Psoas muscle (tissue), 8 donors: ENCODE data around the gene FBXW8. TPM values are rescaled to one million over a fixed set of nuclear protein-coding genes. Genes with fewer than 3 reads are reported as not detected.
"Not testable (repeated sequence)": the region's sequence is repeated elsewhere in the genome, so short reads cannot be mapped to it uniquely, and the experiment has no call there.

ENCODE experiments used
- ATAC-seq, 4 donors: fragments of 200-7000 bp; cut with Tn5 transposase; one replicate each; pipeline ENCODE4 v1.9.1; 2020; ENCODE audit warnings: moderate library complexity in 3 of 4, mild to moderate bottlenecking in 2 of 4
- DNase-seq, 2 donors: peaks; one replicate each; pipeline ENCODE4 v3.0.0-alpha.2; 2020
- H3K27ac ChIP-seq: fragments of 200-600 bp; one replicate; pipeline ENCODE4 v1.8.0; 2022
- H3K27me3 ChIP-seq, 3 donors: fragments of 200-600 bp in 1 of 3; one replicate each; pipeline versions ENCODE4 v1.6.1 to v1.8.0; 2013 to 2022; ENCODE audit warnings: low read length in 2 of 3, mild to moderate bottlenecking in 2 of 3, moderate library complexity in 1 of 3; ENCODE audit not compliant: insufficient read depth in 3 of 3
- H3K36me3 ChIP-seq, 2 donors: fragments of 200-600 bp in 1 of 2; one replicate each; pipeline versions ENCODE4 v1.6.1 to v1.8.0; 2013 to 2022; ENCODE audit warnings: low read depth in 1 of 2, mild to moderate bottlenecking in 1 of 2, moderate library complexity in 1 of 2; ENCODE audit not compliant: insufficient read depth in 1 of 2
- H3K4me1 ChIP-seq: fragments of 200-600 bp; one replicate; pipeline ENCODE4 v1.8.0; 2022
- H3K4me3 ChIP-seq: fragments of 200-600 bp; one replicate; pipeline ENCODE4 v1.8.0; 2022; ENCODE audit warnings: mild to moderate bottlenecking
- H3K9me3 ChIP-seq: fragments of 200-600 bp; one replicate; pipeline ENCODE4 v1.8.0; 2022
- WGBS, 3 donors: extraction: QIAGEN DNeasy Blood & Tissue Kit; methylation state at CpG; one replicate each; pipeline versions ENCODE4 v1.1.6 to v1.1.7; 2013; 5-methylcytosine and 5-hydroxymethylcytosine counted together
- intact Hi-C, 2 donors: fragments of 100-400 bp; cut with DNase I; formaldehyde crosslinking; loops; one replicate each; pipeline versions ENCODE4 v1.11.0 to v1.14.2; 2022
- polyA plus RNA-seq, 3 donors: library from polyadenylated mRNA; stranded (reverse); fragments of 200-250 nt; gene quantifications; one replicate each; pipeline ENCODE4 v1.2.3, GENCODE V29; 2013
- total RNA-seq, 4 donors: library from RNA; stranded (reverse); fragmentation: NEBNext Ultra II Directional in 2 of 4; extraction: Animal tissue kit (Norgen Biotek cat#: 25700) in 2 of 4; gene quantifications; one replicate each; pipeline versions ENCODE4 v1.2.1 to v1.2.4, GENCODE V29; 2021 to 2023
- TF ChIP-seq, protein P1 (sequence below): fragments of 200-600 bp; IDR thresholded peaks from one replicate; pipeline ENCODE4 v1.8.0; 2022; ENCODE audit warnings: antibody characterized with exemption
- donor health status: healthy with polysubstance abuse.
- donor health status: DM: no; HTN: no; CAD: no; lungs with moderate emphysema.
- donor health status: Bipolar disorder and iron deficiency.
- donor health status: healthy.
- donor health status: DM: yes; HTN: yes; CAD: no.
- donor health status: DM: no; HTN: no; CAD: no.
- donor health status: DM: no; HTN: no; CAD: no.
- donor health status: DM: yes; HTN: yes; CAD: no.

Gene FBXW8
- total and polyA plus RNA-seq, 7 donors = 1.1 to 5.7 (median 3.0) TPM

DNA sequence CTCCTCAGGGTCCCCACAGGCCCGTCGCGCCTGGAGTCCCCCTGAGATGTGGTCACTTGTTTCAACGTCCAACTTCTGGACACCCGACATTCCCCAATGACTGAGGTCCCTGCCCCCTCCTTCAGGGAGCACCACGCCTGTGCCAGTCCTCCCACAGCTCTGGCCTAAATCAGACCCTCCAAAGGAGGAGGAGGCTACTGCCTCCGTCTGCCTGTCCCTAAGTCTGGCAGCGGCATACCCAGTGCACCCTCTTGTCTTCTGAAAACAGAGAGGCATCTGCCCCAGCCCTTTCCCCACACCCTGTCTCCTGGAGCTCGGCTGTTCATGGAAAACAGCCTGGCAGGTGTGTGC is 142.3 kb downstream of the FBXW8 start:
- no peaks in the 10 kb centered on the region for H3K4me1 ChIP-seq
- DNase-seq (peak in 1 of 2 donors; percentile 33), ATAC-seq (no peak)
- TF ChIP-seq, protein P1, sequence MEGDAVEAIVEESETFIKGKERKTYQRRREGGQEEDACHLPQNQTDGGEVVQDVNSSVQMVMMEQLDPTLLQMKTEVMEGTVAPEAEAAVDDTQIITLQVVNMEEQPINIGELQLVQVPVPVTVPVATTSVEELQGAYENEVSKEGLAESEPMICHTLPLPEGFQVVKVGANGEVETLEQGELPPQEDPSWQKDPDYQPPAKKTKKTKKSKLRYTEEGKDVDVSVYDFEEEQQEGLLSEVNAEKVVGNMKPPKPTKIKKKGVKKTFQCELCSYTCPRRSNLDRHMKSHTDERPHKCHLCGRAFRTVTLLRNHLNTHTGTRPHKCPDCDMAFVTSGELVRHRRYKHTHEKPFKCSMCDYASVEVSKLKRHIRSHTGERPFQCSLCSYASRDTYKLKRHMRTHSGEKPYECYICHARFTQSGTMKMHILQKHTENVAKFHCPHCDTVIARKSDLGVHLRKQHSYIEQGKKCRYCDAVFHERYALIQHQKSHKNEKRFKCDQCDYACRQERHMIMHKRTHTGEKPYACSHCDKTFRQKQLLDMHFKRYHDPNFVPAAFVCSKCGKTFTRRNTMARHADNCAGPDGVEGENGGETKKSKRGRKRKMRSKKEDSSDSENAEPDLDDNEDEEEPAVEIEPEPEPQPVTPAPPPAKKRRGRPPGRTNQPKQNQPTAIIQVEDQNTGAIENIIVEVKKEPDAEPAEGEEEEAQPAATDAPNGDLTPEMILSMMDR = no peak
- peaks cover 0 to 5% (median 3%) of the 10 kb centered on the region in 3 donors for H3K27me3 ChIP-seq
- H3K36me3 ChIP-seq = no peaks in the 10 kb centered on the region
- H3K4me3 ChIP-seq = no peak overlapping the region
- intact Hi-C loops = no loop called here
- WGBS, 3 donors = 51 to 59% (median 54%) methylated on average over 9 of the region's 9 CpGs
- H3K27ac ChIP-seq = no peak overlapping the region
- no peaks in the 10 kb centered on the region for H3K9me3 ChIP-seq

DNA sequence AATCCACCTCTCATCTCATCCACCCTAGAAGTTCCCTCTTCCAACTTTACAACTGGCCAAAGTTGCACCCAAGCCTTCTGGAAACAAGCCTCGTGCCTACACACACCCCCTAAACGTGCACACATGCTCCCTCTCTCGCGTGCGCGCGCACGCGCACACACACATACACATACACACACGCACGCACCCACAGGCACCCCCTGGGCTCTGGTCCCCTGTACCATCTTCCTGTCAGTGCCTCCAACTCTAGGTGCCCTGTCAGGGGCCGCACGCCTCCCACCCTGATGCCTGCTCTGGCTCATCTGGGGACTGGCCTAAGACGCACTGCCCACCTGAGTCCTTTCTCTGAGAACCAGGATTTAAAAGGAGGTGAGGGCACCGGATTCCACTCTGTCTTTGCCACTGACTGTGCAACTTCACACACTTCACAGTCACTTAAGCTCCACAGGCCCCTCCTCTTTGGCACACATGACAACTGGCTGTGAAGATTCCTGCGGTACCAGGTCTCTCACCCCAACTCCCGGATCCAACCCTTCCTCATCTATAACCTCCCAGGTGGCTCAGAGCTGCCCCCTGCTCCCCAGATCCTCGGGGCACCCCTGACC is 142.9 kb downstream of the FBXW8 start:
- DNase-seq (no peak), ATAC-seq (no peak)
- Histone ChIP-seq H3K4me3 (no peak overlapping the region), H3K36me3 (no peaks in the 10 kb centered on the region), H3K27me3 (peaks cover 0 to 5% (median 3%) of the 10 kb centered on the region in 3 donors), H3K9me3 (no peaks in the 10 kb centered on the region), H3K27ac (no peak overlapping the region), H3K4me1 (no peaks in the 10 kb centered on the region)
- WGBS, 3 donors = 73 to 81% (median 79%) methylated on average over 18 of the region's 18 CpGs
- intact Hi-C loops = no loop called here
- TF ChIP-seq, protein P1 = no peak

DNA sequence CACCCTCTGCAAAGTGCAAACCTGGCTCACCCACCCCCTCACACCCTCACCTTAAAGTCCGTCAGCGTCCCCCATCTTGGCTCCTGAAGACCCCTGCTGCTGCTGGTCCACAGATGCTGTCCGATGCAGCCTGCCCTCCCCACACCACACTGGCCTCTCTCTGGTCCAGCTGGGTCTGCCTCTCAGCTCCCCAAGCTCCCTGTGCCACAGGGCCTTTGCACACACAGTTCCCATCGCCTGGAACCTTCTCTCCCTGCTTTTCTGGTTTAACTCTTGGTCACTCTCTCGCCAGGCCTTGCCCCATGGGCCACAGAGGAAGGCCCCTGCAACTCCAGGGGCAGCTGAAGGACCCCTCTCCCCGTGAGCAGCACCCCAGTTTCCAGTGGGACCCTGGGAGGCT is 143.5 kb downstream of the FBXW8 start:
- Histone ChIP-seq H3K4me3 (no peak overlapping the region), H3K27ac (no peak overlapping the region), H3K9me3 (no peaks in the 10 kb centered on the region), H3K27me3 (peaks cover 0 to 5% (median 3%) of the 10 kb centered on the region in 3 donors), H3K36me3 (no peaks in the 10 kb centered on the region), H3K4me1 (no peaks in the 10 kb centered on the region)
- DNase-seq (no peak), ATAC-seq (no peak)
- WGBS, 3 donors = 85 to 94% (median 91%) methylated on average over 6 of the region's 6 CpGs
- intact Hi-C loops = no loop called here
- TF ChIP-seq, protein P1 = no peak

DNA sequence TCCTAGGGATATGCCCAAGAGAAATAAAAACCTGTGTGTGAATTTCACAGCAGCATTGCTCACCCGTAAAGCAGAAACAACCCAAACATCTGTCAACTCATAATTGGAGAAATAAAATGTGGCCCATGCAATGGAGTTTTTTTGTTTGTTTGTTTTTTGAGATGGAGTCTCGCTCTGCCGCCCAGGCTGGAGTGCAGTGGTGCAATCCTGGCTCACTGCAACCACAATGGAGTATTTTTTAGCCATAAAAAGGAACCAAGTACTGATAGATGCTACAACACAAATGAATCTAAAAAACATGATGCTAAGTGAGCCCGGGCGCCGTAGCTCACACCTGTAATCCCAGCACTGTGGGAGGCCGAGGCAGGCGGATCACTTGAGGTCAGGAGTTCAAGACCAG is 146.9 kb downstream of the FBXW8 start:
- WGBS, 3 donors = 83 to 86% (median 85%) methylated on average over 8 of the region's 8 CpGs
- not testable (repeated sequence) for DNase-seq, H3K9me3 ChIP-seq, H3K36me3 ChIP-seq, H3K4me3 ChIP-seq, H3K27ac ChIP-seq, H3K27me3 ChIP-seq, ATAC-seq, H3K4me1 ChIP-seq
- intact Hi-C loops = loop anchor here in 1 of 2 donors (1.0 kb wide), 1 partner anchor 26 kb away; no protein-coding TSS in a partner anchor

DNA sequence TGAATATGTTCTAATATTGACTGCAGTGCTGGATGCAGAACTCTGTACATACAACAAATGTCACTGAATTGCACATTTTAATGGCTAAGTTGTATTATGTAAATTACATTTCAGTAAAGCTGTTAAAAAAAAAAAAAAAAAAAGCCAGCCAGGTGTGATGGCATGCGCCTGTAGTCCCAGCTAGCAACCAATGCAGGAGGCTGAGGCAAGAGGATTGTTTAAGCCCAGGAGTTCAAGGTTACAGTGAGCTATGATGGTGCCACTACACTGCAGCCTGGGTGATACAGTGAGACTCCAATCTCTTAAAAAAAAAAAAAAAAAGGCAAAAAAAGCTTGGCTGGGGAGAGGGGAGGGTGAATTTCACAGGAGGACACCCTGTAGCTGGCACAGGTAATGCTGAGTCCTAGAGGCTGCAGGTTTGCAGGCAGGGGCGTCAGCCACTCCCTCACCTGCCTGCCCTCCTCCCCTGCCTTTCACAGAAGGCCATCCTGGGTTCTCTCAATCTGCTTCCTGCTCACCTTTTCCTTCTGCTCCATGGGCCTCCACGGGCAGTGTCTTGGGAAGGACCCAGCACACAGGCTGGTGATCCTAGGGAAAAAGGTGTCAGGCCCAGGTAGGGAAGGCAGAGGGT is 147.8 kb downstream of the FBXW8 start:
- no peaks in the 10 kb centered on the region for H3K9me3 ChIP-seq
- no peak for DNase-seq
- no peaks in the 10 kb centered on the region for H3K36me3 ChIP-seq
- TF ChIP-seq, protein P1 = no peak
- no peaks in the 10 kb centered on the region for H3K4me1 ChIP-seq
- H3K27me3 ChIP-seq = peaks cover 0 to 6% (median 4%) of the 10 kb centered on the region in 3 donors
- H3K27ac ChIP-seq = no peak overlapping the region
- H3K4me3 ChIP-seq = no peak overlapping the region
- no peak for ATAC-seq
- intact Hi-C loops = loop anchor here in 1 of 2 donors (1.0 kb wide), 1 partner anchor 27 kb away; no protein-coding TSS in a partner anchor
- 72 to 83% (median 83%) methylated on average over 3 of the region's 3 CpGs for WGBS, 3 donors
